Measurements from ENCODE around the gene NEK5.
"Not testable (repeated sequence)": the region's sequence is repeated elsewhere in the genome, so short reads cannot be mapped to it uniquely, and the experiment has no call there.

The NEK5 gene

GRCh38 chr13:52097197-52097596 is 31.7 kb downstream of the NEK5 start:
- Histone ChIP-seq H3K27ac (no peak overlapping the region), H3K27me3 (no peaks in the 10 kb centered on the region), H3K36me3 (no peaks in the 10 kb centered on the region), H3K4me3 (no peak overlapping the region), H3K9me3 (no peaks in the 10 kb centered on the region), H3K4me1 (no peaks in the 10 kb centered on the region)
- DNase-seq: no peak
- TF ChIP-seq, protein P1, sequence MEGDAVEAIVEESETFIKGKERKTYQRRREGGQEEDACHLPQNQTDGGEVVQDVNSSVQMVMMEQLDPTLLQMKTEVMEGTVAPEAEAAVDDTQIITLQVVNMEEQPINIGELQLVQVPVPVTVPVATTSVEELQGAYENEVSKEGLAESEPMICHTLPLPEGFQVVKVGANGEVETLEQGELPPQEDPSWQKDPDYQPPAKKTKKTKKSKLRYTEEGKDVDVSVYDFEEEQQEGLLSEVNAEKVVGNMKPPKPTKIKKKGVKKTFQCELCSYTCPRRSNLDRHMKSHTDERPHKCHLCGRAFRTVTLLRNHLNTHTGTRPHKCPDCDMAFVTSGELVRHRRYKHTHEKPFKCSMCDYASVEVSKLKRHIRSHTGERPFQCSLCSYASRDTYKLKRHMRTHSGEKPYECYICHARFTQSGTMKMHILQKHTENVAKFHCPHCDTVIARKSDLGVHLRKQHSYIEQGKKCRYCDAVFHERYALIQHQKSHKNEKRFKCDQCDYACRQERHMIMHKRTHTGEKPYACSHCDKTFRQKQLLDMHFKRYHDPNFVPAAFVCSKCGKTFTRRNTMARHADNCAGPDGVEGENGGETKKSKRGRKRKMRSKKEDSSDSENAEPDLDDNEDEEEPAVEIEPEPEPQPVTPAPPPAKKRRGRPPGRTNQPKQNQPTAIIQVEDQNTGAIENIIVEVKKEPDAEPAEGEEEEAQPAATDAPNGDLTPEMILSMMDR (IDR thresholded peaks at IDR 0.05): no peak
- intact Hi-C loops (cut with DNase I; ENCODE audit: low total_unique reads): no loop called here

DNA sequence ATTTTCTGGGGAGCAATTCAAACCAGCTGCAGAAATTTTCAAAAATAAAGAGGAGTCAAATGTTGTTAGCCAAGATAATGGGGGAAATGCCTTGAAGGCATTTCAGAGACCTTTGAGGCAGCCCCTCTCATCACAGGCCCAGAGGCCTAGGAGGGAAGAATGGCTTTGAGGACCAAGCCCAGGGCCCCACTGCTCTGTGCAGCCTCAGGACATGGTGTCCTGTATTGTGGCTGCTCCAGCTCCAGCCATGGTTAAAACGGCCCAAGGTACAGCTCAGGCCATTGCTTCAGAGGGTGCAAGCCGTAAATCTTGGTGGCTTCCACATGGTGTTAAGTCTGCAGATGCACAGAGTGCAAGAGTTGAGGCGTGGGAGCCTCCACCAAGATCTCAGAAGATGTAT is 32.1 kb downstream of the NEK5 start:
- Histone ChIP-seq H3K4me3 (no peak overlapping the region), H3K27me3 (no peaks in the 10 kb centered on the region), H3K9me3 (no peaks in the 10 kb centered on the region), H3K27ac (no peak overlapping the region), H3K36me3 (no peaks in the 10 kb centered on the region), H3K4me1 (no peaks in the 10 kb centered on the region)
- intact Hi-C loops (cut with DNase I; ENCODE audit: low total_unique reads): no loop called here
- DNase-seq: no peak
- TF ChIP-seq, protein P1 (IDR thresholded peaks at IDR 0.05): no peak

- no peaks in the 10 kb centered on the region for H3K27me3 ChIP-seq
- TF ChIP-seq, protein P1 (IDR thresholded peaks at IDR 0.05): no peak
- no peak overlapping the region for H3K4me3 ChIP-seq
- no peak overlapping the region for H3K27ac ChIP-seq
- no peaks in the 10 kb centered on the region for H3K4me1 ChIP-seq
- intact Hi-C loops (cut with DNase I; ENCODE audit: low total_unique reads): no loop called here
- no peak for DNase-seq
- H3K9me3 ChIP-seq: no peaks in the 10 kb centered on the region
- no peaks in the 10 kb centered on the region for H3K36me3 ChIP-seq
These were observed 32.8 kb downstream of the NEK5 start for GRCh38 chr13:52096062-52096461.

DNA sequence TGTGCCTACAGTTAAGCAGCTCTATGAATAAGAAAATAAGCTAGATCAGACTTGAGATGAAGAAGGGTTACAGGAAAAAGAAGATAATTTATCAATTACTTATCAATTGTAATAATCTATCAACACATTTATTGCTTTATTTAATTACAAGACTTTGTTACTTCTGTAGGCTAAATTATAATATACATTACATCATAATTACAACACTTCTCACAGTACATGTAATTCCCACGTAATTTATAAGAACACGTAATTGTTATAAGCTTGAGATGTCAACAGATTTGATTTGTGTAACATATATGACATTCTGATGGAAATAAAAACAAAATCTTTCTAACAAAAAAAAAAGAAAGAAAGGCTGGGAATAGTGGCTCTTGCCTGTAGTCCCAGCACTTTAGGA is 36.8 kb downstream of the NEK5 start:
- Histone ChIP-seq H3K36me3 (no peaks in the 10 kb centered on the region), H3K9me3 (no peaks in the 10 kb centered on the region), H3K27ac (no peak overlapping the region), H3K4me1 (no peaks in the 10 kb centered on the region), H3K27me3 (no peaks in the 10 kb centered on the region), H3K4me3 (no peak overlapping the region)
- no peak for DNase-seq
- intact Hi-C loops (cut with DNase I; ENCODE audit: low total_unique reads): no loop called here
- TF ChIP-seq, protein P1 (IDR thresholded peaks at IDR 0.05): no peak

DNA sequence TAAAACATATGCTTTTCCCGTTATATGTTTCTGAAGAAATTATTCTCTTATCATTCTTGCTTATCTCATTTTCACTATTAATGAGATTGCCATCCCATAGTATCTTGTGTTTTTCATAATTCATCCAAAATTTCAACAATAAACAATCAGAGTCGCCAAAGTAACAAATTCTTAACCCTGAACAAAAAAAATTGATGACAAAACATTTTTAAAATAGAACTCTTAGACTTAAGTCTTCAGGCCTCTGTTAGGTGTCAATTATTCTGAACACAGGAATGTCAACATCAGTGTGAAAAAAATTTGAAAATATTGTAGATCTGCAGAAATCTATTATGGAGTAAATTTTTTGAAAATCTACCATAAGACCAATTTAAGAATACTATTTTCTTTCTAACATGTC is 37.4 kb downstream of the NEK5 start:
- TF ChIP-seq, protein P1 (IDR thresholded peaks at IDR 0.05): no peak

GRCh38 chr13:52085421-52085820 is 43.5 kb downstream of the NEK5 start:
- DNase-seq: no peak

More for the DNA sequence above, 37.4 kb downstream of the NEK5 start:
- no peak for DNase-seq
- H3K4me1 ChIP-seq: no peaks in the 10 kb centered on the region
- H3K27ac ChIP-seq: no peak overlapping the region
- H3K27me3 ChIP-seq: no peaks in the 10 kb centered on the region
- H3K9me3 ChIP-seq: no peaks in the 10 kb centered on the region
- no peaks in the 10 kb centered on the region for H3K36me3 ChIP-seq
- no peak overlapping the region for H3K4me3 ChIP-seq
- intact Hi-C loops (cut with DNase I; ENCODE audit: low total_unique reads): no loop called here

GRCh38 chr13:52084981-52085380 is 43.9 kb downstream of the NEK5 start:
- H3K36me3 ChIP-seq; H3K27ac ChIP-seq; H3K4me1 ChIP-seq; H3K9me3 ChIP-seq; DNase-seq; H3K4me3 ChIP-seq; intact Hi-C loops (cut with DNase I; ENCODE audit: low total_unique reads); H3K27me3 ChIP-seq: not testable (repeated sequence)

More at GRCh38 chr13:52085421-52085820, 43.5 kb downstream of the NEK5 start:
- Histone ChIP-seq H3K4me3 (no peak overlapping the region), H3K4me1 (no peaks in the 10 kb centered on the region), H3K27me3 (no peaks in the 10 kb centered on the region), H3K27ac (no peak overlapping the region), H3K9me3 (no peaks in the 10 kb centered on the region), H3K36me3 (no peaks in the 10 kb centered on the region)
- intact Hi-C loops (cut with DNase I; ENCODE audit: low total_unique reads): no loop called here
- TF ChIP-seq, protein P1 (IDR thresholded peaks at IDR 0.05): no peak

Measured in tibial artery (tissue), 4 donors.